ENCODE results near the gene NFIX.

The NFIX gene

DNA sequence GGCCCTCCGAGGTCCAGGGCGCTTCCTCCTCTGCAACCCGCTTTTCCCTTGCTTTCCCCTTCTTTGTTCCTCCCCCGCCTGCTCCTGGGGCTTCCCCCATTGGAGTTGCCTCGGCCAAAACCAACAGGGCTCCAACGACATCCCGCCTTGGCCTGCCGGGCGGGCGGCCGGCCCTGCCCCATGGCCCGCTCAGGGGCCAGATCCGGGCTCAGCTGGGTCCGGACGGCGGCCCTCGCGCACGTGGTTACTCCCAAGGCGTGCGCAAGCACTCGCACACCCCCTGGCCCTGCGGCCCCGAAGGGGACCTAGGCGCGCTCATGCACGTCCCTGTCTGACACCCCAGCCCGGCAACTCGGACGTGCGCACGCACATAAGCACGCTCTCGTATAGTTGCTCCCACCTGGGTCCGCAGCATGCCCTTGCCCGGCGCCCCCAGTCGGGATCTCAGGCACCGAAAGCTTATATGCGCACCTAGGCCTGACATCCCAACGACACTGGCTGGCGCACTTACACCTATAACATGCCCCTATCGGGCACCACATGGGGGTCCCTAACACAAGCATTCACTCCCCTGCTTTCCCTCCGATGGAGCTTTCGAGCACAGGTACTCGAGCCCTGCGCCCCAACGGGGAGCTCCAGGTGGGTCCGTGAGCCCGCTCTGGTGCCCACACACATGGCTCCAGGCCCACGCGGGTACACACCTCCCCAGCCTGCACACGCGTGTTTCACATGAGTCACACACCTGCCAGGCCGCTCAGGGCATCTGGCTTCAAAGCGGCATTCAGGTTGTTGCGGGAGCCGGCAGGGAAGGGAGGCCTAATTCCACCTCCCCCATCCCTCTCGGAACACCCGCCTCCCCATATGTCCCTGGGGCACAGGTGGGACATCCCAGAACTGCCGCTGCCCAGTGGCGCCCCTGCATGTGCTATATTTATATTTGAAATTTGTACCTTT, 15.0 kb downstream of the NFIX start:
- no peak for DNase-seq

GRCh38 chr19:13010992-13011652, 15.8 kb downstream of the NFIX start:
- DNase-seq: no peak

DNA sequence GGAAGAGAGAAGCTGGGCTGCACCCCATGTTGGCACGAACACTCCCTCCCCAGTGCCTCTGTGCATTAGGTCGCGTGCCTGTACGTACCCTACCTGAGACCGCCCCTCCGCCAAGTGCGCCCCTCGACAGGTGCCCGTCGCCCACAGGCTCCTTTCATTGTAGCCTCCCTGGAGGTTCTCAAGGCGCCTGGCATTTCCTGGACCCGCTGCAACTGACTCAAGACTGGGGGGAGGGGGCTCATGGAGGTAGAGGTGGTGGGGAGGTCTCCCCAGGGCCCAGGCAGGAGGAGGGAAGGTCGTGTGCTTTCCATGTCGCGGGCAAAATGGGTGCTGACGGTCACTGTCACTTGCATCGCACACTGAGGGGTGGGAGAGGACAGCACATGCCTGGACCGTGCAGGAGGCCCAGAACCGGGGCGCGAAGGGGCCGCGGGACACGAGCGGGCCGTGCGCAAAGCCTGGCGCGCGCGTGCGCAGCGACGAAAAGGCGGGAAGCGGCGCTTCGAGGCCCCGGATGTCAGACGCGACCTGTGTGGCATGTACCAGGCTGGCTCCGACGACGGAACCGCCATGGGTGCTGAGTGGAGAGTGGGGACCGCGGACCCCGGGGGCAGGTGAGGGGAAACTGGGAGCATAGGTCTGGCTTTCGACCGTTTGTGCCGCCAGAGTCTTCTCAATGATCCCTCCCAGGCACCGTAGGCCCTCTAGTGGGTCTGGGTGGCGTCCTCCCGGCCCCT, 16.5 kb downstream of the NFIX start:
- no peak for DNase-seq

DNA sequence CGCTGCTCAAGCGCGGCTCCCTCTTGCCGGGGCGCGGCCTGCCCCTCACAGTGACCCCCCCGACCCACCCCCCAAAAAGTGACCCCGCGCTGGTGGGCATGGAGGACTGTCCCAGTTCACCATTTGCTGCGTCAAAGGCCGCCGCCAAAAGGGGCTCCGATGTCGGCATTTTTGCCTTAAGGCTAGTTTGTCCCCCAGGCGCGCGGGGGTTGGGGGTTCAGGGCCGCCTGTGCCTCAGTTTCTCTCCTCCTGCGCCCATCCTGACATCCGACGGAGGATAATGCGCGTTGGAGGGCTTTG, 17.1 kb downstream of the NFIX start:
- DNase-seq: no peak

- DNase-seq: no peak
Measured at GRCh38 chr19:13012690-13013608, 17.7 kb downstream of the NFIX start.

GRCh38 chr19:13013649-13014048, 18.4 kb downstream of the NFIX start:
- DNase-seq: no peak

- DNase-seq: no peak
Measured at GRCh38 chr19:13014101-13014920, 19.0 kb downstream of the NFIX start.

- DNase-seq: no peak
Measured at GRCh38 chr19:13014921-13015280, 19.6 kb downstream of the NFIX start.

DNA sequence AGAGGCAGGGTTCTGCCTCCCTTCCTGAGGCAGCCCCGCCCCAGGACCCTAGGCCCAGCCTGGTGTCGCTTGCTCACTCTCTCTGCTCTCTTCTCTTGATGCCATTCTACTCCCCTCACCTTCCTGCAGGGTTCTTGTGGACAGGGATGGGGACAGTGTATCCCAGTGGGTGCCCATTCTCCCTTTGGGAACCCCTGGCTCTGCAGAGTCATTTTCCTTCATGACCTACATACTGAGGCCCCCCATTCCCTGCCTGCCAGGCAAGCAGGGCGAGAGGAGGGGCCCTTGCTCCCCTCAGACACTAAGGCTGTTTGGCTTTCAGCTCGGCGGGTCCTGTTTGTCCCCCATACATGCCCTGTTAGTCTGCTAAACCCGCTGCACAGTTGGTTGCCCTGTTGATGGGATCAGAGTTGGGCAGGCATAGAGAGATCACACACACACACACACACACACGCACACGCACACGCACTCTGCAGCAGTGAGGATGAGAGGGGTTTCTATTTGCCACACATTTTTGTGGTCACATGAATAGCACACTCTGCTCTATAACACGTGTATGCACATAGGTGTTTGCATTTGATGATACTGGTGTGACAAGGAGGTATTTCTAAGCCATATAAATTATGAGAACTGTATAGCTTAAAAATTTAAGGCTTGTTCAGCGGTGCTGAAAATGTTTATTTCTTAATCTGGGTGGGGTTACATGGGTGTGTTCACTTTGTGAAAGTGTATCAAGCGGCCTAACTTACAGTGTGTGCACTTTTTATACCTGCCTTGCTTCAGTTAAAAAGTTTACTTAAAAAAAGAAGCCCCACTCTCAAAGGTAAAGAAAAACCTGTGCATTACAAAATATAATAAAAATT, 20.3 kb downstream of the NFIX start:
- no peak for DNase-seq

GRCh38 chr19:13016245-13016627, 21.0 kb downstream of the NFIX start:
- DNase-seq: no peak

DNA sequence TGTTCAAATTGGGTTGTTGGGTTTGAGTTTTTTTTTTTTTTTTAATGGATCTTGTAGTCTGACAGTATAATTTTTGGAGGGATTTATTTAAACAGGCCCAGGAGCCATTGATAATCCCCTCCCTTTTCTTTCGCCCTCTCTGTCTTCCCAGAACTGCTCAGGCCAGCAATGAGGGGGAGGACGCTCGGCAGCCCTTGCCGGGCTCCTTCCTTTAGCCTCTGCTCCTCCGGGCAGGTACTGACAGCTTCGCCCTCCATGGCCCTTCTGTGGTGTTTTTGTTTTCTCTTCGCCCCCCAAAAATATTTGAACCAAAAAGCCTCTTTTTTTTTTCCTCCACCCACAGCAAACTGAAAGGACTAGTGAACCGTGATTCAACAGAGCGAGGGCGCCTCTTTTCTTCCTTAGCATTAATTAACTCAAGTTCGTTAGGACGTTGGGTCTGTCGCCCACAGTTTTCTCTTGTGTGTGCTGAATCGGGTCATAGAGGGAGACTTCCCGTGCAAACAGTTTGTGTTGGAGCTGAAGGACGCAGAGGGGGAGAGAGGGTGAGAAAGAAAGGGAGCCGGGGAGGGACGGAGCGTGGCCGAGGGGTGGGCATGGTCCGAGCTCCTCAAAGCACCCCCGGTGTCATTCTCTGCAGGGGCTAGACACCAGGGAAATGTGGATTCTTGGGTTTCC, 21.5 kb downstream of the NFIX start:
- no peak for DNase-seq

DNA sequence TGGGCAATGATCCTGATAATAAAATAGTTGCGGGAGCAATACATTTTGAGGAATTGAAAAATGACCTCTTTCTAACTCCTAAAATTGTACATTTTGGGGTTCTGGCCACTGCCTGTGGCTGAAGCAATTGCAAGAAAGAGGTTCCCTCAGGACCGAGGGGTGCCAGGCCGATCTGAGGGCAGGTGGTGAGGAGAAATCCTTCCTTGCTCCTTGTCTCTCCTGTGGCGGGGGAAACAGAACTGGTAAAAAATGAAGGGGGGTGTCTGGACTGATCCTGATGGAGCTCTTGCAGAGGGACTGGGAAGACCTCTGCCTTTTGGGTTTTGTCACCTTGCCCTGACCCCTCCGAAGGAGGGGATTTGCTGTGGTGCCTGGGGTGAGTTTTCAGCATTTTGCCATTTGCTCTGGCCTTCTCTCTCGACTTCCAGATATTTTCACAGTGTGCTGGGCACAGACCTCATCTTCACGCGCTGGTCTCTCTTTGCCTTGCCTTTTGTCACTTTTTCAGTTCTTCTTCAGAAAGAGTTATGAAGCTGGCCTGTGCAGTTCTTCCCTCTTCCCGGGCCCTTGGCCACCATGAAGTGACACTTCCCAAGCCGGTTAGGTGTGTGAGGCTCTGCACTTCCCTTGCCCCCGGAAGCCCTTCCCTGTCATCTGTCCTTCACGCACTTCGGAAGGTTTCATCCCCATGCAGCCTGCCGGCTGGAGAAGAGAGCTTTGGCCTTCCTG, 22.2 kb downstream of the NFIX start:
- no peak for DNase-seq

- DNase-seq: peak; percentile 84
Measured at GRCh38 chr19:13018035-13018914, 23.0 kb downstream of the NFIX start.

- no peak for DNase-seq
Measured at GRCh38 chr19:13019332-13019731, 24.1 kb downstream of the NFIX start.

- DNase-seq: no peak
Measured at GRCh38 chr19:13020002-13020414, 24.7 kb downstream of the NFIX start.

GRCh38 chr19:13022111-13022858, 27.0 kb downstream of the NFIX start:
- DNase-seq: no peak

- peak; percentile 92 for DNase-seq
Measured at GRCh38 chr19:13022859-13023636, 27.8 kb downstream of the NFIX start.
